HK-2 (cell line): ENCODE measurements around the gene CEP78.
"Not testable (repeated sequence)": the region's sequence is repeated elsewhere in the genome, so short reads cannot be mapped to it uniquely, and the experiment has no call there.

Experiments used
- DNase-seq: peaks from one replicate; pipeline ENCODE4 v3.0.0-alpha.2; 2018; ENCODE audit not compliant: unreplicated experiment

CEP78 gene

DNA sequence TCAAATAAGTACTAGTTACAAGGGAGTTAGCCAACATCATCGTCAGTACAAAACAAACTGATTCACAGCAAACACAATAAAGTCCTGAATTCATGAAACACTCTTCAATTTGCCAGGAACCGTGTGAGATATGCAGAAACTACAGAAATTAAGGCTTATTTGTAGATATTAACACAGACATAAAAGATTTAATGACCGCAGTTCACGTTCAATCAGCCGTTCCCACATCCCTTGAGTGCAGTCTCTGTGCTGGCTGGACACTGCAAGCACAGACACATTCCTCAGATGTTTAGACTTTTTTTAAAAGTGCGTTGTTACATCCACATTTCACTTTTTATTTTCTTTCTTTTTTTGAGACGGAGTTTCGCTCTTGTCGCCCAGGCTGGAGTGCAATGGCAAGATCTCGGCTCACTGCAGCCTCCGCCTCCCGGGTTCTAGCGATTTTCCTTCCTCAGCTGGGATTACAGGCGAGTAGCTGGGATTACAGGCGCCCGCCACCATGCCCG is 566 bp upstream of the CEP78 start:
- no peak for DNase-seq

DNA sequence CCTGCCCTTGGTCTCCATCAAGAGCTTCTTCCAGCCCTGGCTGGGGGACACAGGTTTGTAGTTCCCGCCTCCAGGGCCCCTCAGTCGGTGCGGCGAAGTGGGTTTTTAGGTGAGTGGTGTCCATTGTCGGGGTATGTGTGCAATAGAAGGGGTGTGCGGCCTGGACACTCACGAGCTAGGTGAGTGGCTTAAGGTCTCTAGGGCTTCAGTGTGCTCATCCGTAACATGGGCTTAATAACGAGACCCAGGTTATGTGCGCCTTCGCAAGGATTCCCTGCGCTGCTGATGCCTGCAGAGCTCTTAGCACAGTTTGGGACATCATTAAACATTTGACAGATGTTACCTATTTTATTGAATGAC is 656 bp downstream of the CEP78 start:
- no peak for DNase-seq

DNA sequence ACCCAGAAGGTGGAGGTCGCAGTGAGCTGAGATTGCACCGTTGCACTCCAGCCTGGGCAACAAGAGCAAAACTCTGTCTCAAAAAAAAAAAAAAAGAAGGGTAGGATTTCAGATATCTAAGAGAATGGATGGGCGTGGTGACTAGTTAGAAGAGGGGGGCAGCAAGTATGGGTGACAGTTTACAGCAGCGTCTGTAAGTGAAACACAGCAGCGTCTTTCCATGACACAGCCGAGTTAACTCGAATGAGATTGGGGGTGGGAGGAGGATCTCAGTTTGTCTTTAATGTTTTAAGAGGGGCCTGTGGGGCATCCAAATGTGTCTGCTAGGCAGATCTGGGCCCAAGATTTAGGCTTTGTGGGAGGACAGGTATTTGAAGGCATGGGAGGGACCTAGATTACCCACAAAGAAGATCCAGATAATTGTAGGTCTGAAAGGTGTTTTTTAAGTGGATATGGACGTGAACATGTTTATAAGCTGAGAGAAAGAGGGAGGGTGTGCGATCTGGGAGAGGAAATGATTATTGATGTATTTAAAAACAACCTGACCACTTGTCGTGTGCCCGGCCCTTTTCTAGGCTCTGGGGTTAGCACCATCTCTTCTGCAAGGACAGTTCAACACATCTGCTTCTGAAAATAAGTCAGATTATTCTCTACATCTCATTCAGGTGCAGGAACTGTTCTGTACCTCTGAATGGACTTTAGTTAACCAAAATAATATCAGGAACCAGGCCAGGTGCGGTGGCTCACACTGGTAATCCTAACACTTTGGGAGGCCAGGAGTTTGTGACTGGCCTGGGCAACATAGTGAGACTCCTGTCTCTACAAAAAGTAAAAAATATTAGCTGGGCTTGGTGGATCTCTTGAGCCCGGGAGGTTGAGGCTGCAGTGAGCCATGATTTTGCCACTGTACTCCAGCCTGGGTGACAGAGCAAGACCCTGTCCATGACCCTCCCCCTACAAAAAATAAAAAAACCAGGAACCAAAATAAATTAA is 2.5 kb downstream of the CEP78 start:
- no peak for DNase-seq

GRCh38 chr9:78239506-78239905 is 3.6 kb downstream of the CEP78 start:
- no peak for DNase-seq

DNA sequence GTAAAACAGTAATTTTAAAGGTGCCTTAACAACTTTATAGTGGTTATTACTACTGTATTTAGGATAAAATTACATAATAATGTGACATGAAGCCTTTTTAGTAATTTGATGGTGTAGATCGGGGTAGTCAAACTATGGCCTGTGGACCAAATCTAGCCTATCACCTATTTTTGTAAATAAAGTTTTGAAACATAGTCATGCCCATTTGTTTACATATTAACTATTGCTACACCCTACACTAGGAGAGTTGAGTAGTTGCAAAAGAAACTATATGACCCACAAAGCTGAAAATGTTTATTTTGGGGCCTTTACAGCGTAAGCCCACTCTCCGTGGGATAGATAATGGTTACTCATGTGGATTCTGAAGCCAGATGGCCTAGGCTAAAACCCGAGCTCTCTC is 6.2 kb downstream of the CEP78 start:
- DNase-seq: no peak

GRCh38 chr9:78243130-78243529 is 7.3 kb downstream of the CEP78 start:
- DNase-seq: no peak

DNA sequence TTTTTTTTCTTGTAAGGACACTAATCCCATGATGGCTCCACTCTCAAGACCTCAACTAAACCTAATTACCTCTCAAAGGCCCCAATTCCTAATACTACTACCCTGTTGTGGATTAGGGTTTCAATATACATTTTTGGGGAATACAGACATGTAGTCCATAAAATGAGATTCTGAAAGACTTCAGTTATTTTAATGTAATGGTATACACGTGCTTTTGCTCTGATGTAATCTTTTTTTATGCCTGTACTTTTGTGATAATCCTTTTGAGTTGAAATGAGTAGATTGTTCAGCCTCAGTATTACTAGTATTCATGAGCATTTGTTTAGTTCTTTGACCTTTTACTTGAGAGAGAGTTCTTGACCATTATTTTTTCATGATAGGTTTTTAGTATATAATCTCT is 9.5 kb downstream of the CEP78 start:
- no peak for DNase-seq

DNA sequence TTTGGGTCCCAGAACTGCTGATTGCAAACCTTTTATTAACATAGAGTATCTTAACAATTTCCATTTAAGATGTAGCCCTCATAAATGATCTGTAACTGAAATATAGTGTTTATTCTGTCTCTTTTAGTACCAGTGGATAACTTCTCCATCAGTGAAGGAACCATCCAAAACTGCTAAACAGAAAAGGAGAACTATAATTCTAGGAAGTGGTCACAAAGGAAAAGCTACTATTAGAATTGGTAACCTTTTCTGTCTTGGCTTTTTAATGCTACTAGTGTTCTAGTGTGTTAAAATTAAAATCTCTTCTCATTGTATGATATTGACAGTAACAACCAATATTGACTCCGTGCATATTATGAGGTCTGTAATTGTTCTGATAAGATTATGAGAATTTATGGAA is 12.8 kb downstream of the CEP78 start:
- no peak for DNase-seq

GRCh38 chr9:78249542-78249941 is 13.7 kb downstream of the CEP78 start:
- DNase-seq: no peak

DNA sequence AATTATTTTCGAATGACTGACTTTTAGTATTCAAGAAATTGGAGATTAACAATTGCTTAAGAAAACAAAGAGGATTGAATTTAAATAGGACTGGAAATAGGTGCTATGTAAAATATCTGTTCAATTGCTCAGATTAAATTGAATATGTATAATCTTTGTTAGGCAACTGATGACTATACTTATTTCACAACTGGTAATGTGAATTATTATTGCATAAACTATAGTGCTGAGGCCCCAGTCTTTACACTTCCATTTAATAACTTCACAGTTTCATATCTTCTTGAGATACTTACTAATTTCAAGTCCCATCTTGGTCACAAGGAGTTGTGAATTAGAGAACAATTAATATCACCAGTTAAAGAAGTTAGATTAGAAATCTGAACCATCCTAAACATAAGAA is 16.7 kb downstream of the CEP78 start:
- no peak for DNase-seq

DNA sequence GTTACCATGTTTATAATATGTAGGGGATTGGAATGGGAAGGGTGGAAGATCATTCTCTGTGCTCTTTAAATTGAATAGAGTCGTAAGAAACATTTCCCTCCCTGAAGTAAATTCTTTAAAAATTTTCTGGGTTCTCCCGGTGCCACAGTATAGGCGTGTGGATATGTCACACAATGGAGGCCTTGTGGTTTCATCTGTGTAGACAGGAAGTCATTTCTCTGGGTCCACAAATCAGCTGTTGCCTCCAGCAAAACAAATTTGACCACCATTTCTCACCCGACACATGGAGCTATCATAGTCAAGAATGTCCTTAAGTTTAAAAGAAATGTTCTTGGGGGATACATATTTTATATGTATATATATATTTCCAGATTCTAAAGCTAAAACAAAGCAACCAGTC is 17.4 kb downstream of the CEP78 start:
- no peak for DNase-seq

DNA sequence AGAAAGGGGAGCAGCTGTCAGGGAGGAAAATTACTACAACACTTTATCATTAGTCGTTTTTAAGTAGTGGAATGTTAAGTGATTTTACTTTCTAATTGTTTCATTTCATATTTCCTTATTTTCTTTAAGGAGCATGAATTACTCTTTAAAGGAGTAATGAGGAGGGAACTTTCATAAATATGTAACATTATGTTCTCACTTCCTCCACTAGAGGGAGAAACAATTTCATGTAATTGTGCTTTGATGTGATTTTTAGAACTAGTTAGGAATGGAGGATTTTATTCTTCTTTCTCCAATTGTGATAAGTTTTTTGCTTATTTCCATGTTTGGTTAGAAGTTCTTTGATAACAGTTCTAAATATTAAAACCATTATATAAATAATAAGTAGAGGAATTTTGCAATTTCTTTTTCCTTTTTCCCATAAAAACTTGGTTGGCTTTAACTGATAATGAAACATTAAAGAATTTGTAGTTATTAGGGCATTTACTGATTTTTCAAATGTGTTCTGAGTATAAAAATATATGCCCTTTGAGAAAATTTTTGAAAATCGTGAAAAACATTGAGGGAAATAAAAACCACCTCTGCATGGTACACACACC is 25.6 kb downstream of the CEP78 start:
- DNase-seq: no peak

- DNase-seq: no peak
Measured at GRCh38 chr9:78262655-78263054, 26.8 kb downstream of the CEP78 start.

DNA sequence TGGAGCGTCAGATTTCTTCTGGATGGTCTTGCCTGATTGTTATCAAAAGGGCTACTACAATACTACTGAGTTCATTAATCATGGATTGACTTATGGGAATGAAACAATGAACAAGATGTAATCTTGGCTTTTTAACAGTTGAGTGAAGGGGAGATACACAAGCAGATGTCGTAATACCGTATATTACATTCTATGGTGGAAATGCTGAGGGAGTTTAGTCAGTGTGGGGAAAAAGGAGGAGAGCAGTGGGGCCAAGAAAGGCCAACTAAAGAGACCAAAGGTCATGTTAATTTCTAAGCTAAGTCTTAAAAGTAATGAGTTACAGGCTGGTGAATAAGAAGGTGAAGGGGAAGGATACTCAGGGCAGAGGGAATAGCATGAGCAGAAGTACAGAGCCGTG is 32.0 kb downstream of the CEP78 start:
- no peak for DNase-seq

GRCh38 chr9:78269784-78270183 is 33.9 kb downstream of the CEP78 start:
- no peak for DNase-seq

GRCh38 chr9:78272307-78272706 is 36.4 kb downstream of the CEP78 start:
- no peak for DNase-seq

DNA sequence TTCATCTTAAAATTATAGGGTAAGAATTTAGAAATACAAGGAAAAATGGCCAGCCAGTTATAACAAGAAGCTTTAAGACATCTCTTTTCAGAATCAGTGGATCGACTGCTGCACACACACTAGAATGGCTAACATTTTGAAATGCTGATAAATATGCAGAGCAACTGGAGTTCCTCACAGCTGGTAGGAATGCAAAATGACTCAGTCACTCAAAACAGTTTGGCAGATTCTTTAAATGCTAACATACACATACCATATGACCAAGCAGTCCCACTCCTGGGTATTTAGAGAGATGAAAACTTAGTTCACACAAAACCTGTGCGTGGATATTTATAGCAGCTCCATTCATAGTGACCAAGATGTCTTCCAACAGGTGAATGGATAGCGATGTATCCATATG is 37.9 kb downstream of the CEP78 start:
- DNase-seq: no peak

GRCh38 chr9:78278177-78278777 is 42.4 kb downstream of the CEP78 start:
- no peak for DNase-seq

DNA sequence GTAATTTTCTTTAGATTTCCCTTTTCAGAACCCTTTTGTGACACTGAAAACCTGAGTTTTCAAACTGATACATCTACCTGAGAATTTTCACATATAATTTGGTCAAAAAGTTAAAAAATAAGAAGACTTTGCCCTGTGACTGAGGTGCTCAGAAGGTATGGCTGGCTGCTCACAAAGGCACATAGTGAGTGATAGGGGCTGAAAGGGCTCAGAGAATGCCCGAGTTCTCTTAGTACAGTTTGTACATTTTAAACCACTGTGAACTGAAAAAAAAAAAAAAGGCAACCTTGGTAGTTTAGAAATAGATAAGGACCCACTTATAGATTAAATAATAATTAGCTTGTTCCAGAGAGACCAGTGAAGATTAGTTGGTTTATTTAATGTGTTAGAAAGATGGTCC is 42.9 kb downstream of the CEP78 start:
- DNase-seq: no peak

DNA sequence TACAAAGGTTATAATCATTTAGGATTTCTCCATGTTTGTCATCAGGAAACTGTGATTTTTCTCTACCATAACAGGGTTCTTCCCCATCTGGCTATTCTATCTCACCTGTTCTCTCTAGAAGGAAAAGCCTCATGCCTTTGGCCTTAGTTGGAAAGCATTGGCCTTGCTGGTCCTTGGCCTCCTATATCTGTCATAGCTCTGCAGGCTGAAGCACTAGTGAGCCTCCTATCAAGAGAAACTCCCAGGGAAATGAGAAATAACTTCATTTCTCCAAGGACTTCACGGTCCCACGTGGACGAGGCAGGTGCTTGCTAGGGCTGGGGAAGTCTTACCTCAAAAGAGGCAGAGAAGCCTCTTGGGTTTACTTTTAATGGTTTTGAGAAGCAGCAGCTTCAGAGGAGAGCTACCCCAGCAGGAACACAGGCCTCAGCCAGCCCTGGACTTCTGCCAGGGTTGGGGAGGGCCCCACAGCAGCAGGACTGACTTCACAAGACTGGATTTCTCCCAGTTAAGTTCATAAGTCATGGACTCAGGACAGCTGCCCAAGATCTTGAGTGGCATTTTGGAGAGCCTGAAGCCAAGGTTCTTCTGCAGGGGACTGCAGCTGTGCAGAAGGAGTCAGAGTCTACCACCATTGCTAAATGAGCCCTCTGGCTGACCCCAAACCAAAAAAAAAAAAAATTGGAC is 45.2 kb downstream of the CEP78 start:
- no peak for DNase-seq

GRCh38 chr9:78284181-78284580 is 48.3 kb downstream of the CEP78 start:
- DNase-seq: not testable (repeated sequence)

DNA sequence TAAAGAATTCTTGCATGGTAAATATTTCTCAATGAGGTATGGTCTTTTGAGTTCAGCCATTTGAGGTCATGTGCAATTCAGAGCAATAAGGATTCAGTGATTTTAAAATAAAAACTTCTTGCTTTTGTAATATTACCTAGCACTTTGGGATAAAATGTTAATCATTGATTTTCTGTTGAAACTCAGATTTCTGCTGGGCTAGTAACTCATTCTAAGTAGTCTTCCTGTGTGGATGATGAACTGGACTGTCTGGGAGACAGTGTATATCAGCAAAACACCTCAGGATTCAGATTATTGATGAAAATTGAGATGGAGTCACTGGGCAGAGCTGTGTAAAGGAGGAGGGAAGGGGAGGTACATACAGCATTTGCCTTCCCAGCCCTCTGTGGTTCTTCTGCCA is 50.2 kb downstream of the CEP78 start:
- no peak for DNase-seq
